Fibroblast of lung (primary cell): ENCODE data around the gene PRKAG3. TPM values are rescaled to one million over a fixed set of nuclear protein-coding genes. Genes with fewer than 3 reads are reported as not detected.
A peak's percentile ranks its signal among the peaks of the same experiment; 100 is the strongest.

Experiments
- DNase-seq, 2 donors: peaks; one replicate each; pipeline versions ENCODE4 v3.0.0 to v3.0.0-alpha.2; 2010; ENCODE audit warnings: low read depth in 2 of 2
- H2AFZ ChIP-seq: 2 replicates; pipeline ENCODE4 v1.5.1; 2012; ENCODE audit warnings: low read length, control low read depth, inconsistent platforms
- H3K27ac ChIP-seq: 2 replicates; pipeline ENCODE4 v1.5.1; 2011; ENCODE audit warnings: low read length, control low read depth; ENCODE audit not compliant: insufficient read depth
- H3K27me3 ChIP-seq: 2 replicates; pipeline ENCODE4 v1.5.1; 2011; ENCODE audit warnings: mild to moderate bottlenecking, low read length; ENCODE audit not compliant: control insufficient read depth, insufficient read depth
- H3K36me3 ChIP-seq: 2 replicates; pipeline ENCODE4 v1.5.1; 2011; ENCODE audit warnings: low read length; ENCODE audit not compliant: control insufficient read depth, insufficient read depth
- H3K4me1 ChIP-seq: 2 replicates; pipeline ENCODE4 v1.5.1; 2011; ENCODE audit warnings: low read length; ENCODE audit not compliant: control insufficient read depth, insufficient read depth; ENCODE audit errors: extremely low read depth
- H3K4me2 ChIP-seq: 2 replicates; pipeline ENCODE4 v1.5.1; 2011; ENCODE audit warnings: low read length, control low read depth; ENCODE audit not compliant: insufficient read depth; ENCODE audit errors: extremely low read depth
- H3K4me3 ChIP-seq, 4 experiments: fragments of 200-600 bp in 1 of 4; sonication (generic) in 1 of 4; replicated peaks in 1 of 4; 2 replicates each; pipeline ENCODE4 v1.5.1; 2011 to 2016; ENCODE audit warnings: low read length in 4 of 4, low read depth in 3 of 4, mild to moderate bottlenecking in 3 of 4, control low read depth in 2 of 4, inconsistent platforms in 1 of 4, mixed read lengths in 1 of 4; ENCODE audit not compliant: insufficient read depth in 1 of 4; ENCODE audit errors: control extremely low read depth in 1 of 4
- H3K79me2 ChIP-seq: 2 replicates; pipeline ENCODE4 v1.5.1; 2012; ENCODE audit warnings: mild to moderate bottlenecking, low read length, inconsistent platforms; ENCODE audit not compliant: control insufficient read depth, insufficient read depth
- H3K9ac ChIP-seq: 2 replicates; pipeline ENCODE4 v1.5.1; 2011; ENCODE audit warnings: mild to moderate bottlenecking, low read length, control low read depth; ENCODE audit not compliant: insufficient read depth
- H3K9me3 ChIP-seq: 2 replicates; pipeline ENCODE4 v1.5.1; 2012; ENCODE audit warnings: low read depth, low read length; ENCODE audit not compliant: control insufficient read depth, insufficient read depth
- H4K20me1 ChIP-seq: 2 replicates; pipeline ENCODE4 v1.5.1; 2011; ENCODE audit warnings: low read length; ENCODE audit not compliant: control insufficient read depth, insufficient read depth; ENCODE audit errors: extremely low read depth
- CTCF ChIP-seq, 2 donors: IDR thresholded peaks in 1 of 2; conservative IDR thresholded peaks in 1 of 2; 1 replicate in 1 of 2; 2 replicates in 1 of 2; pipeline ENCODE4 v1.5.1; 2011 to 2012; ENCODE audit warnings: low read length in 2 of 2, control low read depth in 1 of 2, inconsistent platforms in 1 of 2, low read depth in 1 of 2, mild to moderate bottlenecking in 1 of 2
- EZH2 ChIP-seq: IDR thresholded peaks from 2 replicates; pipeline ENCODE4 v1.5.1; 2012; ENCODE audit warnings: low read length, control low read depth, mild to moderate bottlenecking; ENCODE audit errors: missing control alignments
- polyA plus RNA-seq, 2 donors: library from polyadenylated mRNA; depleted of rRNA in 1 of 2; stranded (reverse) in 1 of 2; unstranded in 1 of 2; fragments of >200 nt; gene quantifications; 2 replicates each; pipeline ENCODE4 v1.2.1, GENCODE V29; 2011 to 2012; ENCODE audit warnings: missing spikeins in 1 of 2
- total RNA-seq: library from RNA; depleted of rRNA; stranded (reverse); fragments of >200 nt; gene quantifications from 2 replicates; pipeline ENCODE4 v1.2.1, GENCODE V29; 2014

PRKAG3 gene
- total and polyA plus RNA-seq, 2 donors (not counting 1 experiment from before 2014, with no cell fraction given), result 0.33 TPM; not detected in 1

GRCh38 chr2:218871345-218872302 is 40.0 kb upstream of the PRKAG3 start:
- H3K4me2 ChIP-seq, result no peak overlapping the region
- no peak for DNase-seq
- H3K36me3 ChIP-seq, result no peaks in the 10 kb centered on the region
- no peak overlapping the region for H2AFZ ChIP-seq
- no peaks in the 10 kb centered on the region for H3K4me1 ChIP-seq
- peaks cover 54% of the 10 kb centered on the region for H3K27me3 ChIP-seq
- no peaks in the 10 kb centered on the region for H4K20me1 ChIP-seq
- H3K9me3 ChIP-seq, result no peaks in the 10 kb centered on the region
- no peaks in the 10 kb centered on the region for H3K79me2 ChIP-seq
- TF ChIP-seq CTCF (conservative IDR thresholded peaks at IDR 0.05 in 1 of 2, IDR thresholded peaks at IDR 0.05 in 1 of 2; ENCODE audit: low read depth in 1 of 2, low read length in 2 of 2), result no peak
- peak; percentile 63 for TF ChIP-seq EZH2
- no peak overlapping the region for H3K9ac ChIP-seq
- no peak overlapping the region for H3K4me3 ChIP-seq
- no peak overlapping the region for H3K27ac ChIP-seq

GRCh38 chr2:218870984-218871344 is 39.4 kb upstream of the PRKAG3 start:
- Histone ChIP-seq H3K79me2 (no peaks in the 10 kb centered on the region), H3K4me1 (no peaks in the 10 kb centered on the region), H2AFZ (no peak overlapping the region), H3K27me3 (peaks cover 51% of the 10 kb centered on the region), H3K4me2 (no peak overlapping the region), H3K9ac (no peak overlapping the region), H3K27ac (no peak overlapping the region), H3K36me3 (no peaks in the 10 kb centered on the region), H3K9me3 (no peaks in the 10 kb centered on the region), H4K20me1 (no peaks in the 10 kb centered on the region), H3K4me3 (no peak overlapping the region)
- no peak for TF ChIP-seq CTCF (conservative IDR thresholded peaks at IDR 0.05 in 1 of 2, IDR thresholded peaks at IDR 0.05 in 1 of 2; ENCODE audit: low read depth in 1 of 2, low read length in 2 of 2)
- TF ChIP-seq EZH2, result no peak
- no peak for DNase-seq

- no peak overlapping the region for H3K9ac ChIP-seq
- H3K27me3 ChIP-seq, result peaks cover 46% of the 10 kb centered on the region
- H3K27ac ChIP-seq, result no peak overlapping the region
- no peaks in the 10 kb centered on the region for H3K4me1 ChIP-seq
- H4K20me1 ChIP-seq, result no peaks in the 10 kb centered on the region
- H3K9me3 ChIP-seq, result no peaks in the 10 kb centered on the region
- no peak overlapping the region for H2AFZ ChIP-seq
- no peak overlapping the region for H3K4me3 ChIP-seq
- no peaks in the 10 kb centered on the region for H3K36me3 ChIP-seq
- DNase-seq, result no peak
- no peak overlapping the region for H3K4me2 ChIP-seq
- no peaks in the 10 kb centered on the region for H3K79me2 ChIP-seq
- TF ChIP-seq CTCF (conservative IDR thresholded peaks at IDR 0.05 in 1 of 2, IDR thresholded peaks at IDR 0.05 in 1 of 2; ENCODE audit: low read depth in 1 of 2, low read length in 2 of 2), result no peak
- no peak for TF ChIP-seq EZH2
Observed at GRCh38 chr2:218869064-218869463, 37.5 kb upstream of the PRKAG3 start.
